ES-I3 (cell line): Measurements from ENCODE around the gene TSGA10.
"Not testable (repeated sequence)": the region's sequence is repeated elsewhere in the genome, so short reads cannot be mapped to it uniquely, and the experiment has no call there.

Experiments
- H3K36me3 ChIP-seq: 2 replicates; pipeline ENCODE4 v1.6.1; 2013; ENCODE audit warnings: mild to moderate bottlenecking, low read length, control low read depth, moderate library complexity; ENCODE audit not compliant: insufficient read depth
- H3K4me1 ChIP-seq: 2 replicates; pipeline ENCODE4 v1.6.1; 2013; ENCODE audit warnings: mild to moderate bottlenecking, control low read depth, low read length; ENCODE audit not compliant: insufficient read depth
- H3K9ac ChIP-seq: 2 replicates; pipeline ENCODE4 v1.6.1; 2013; ENCODE audit warnings: low read depth, mild to moderate bottlenecking, low read length, moderate library complexity
- H3K9me3 ChIP-seq: 2 replicates; pipeline ENCODE4 v1.6.1; 2013; ENCODE audit warnings: mild to moderate bottlenecking, low read length, moderate library complexity; ENCODE audit not compliant: control insufficient read depth, insufficient read depth

The TSGA10 gene, protein sequence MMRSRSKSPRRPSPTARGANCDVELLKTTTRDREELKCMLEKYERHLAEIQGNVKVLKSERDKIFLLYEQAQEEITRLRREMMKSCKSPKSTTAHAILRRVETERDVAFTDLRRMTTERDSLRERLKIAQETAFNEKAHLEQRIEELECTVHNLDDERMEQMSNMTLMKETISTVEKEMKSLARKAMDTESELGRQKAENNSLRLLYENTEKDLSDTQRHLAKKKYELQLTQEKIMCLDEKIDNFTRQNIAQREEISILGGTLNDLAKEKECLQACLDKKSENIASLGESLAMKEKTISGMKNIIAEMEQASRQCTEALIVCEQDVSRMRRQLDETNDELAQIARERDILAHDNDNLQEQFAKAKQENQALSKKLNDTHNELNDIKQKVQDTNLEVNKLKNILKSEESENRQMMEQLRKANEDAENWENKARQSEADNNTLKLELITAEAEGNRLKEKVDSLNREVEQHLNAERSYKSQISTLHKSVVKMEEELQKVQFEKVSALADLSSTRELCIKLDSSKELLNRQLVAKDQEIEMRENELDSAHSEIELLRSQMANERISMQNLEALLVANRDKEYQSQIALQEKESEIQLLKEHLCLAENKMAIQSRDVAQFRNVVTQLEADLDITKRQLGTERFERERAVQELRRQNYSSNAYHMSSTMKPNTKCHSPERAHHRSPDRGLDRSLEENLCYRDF

DNA sequence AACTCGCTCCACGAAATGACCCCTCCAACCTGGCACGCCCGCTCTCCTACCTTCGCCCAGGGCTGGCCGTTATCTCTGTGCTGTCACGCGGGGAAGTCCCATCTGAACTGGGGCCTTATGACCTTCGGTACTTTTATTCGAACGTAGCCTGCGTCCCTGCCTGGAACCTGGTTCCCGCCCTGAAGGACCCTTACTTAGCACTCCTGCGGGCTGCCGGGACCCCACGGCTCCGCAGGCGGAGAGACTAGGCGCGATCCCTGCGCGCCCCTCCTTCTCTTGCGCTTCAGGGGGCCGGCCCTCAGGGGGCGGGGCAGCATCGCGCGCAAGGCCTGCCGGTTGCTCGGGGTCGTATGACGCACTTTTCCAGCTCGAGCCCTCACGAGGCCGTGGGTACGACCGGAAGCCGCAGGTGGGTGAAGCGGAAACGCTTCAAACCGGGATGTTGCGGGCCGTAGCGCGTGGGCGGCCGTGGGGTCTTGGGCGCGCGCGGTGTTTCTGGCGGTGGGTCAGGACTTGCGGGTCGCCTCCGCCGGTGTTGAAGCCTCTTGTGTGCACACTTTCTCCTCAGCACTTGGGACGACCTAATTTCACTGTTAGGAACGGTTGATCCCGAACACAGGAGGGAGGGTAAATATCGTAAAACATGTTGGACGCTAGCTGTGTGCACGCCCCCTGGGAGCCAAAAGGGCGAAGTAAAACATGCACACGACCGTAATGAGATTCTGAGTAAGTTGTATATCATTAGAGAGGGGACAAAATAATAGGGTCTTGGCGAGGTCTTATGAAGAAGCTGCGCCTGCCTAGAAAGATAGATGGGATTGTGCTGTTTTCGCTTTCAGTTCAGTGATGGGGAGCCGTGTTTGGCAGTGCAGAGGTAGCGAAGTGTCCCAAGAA is at the start of gene TSGA10, which contains the start of gene LIPT1:
Gene TSGA10, minus strand, starts transcription at position 300 of the 894 bp plus-strand sequence. CDS start 45,503 bp downstream, outside the sequence.
Gene LIPT1, plus strand, starts transcription at position 325 of the 894 bp plus-strand sequence. CDS start 6,991 bp downstream, outside the sequence.
- H3K9ac ChIP-seq: peak within 1 kb of the TSS; percentile 86
- H3K9me3 ChIP-seq: no peaks in the 10 kb centered on the region
- no peaks in the 10 kb centered on the region for H3K4me1 ChIP-seq
- no peaks in the 10 kb centered on the region for H3K36me3 ChIP-seq

DNA sequence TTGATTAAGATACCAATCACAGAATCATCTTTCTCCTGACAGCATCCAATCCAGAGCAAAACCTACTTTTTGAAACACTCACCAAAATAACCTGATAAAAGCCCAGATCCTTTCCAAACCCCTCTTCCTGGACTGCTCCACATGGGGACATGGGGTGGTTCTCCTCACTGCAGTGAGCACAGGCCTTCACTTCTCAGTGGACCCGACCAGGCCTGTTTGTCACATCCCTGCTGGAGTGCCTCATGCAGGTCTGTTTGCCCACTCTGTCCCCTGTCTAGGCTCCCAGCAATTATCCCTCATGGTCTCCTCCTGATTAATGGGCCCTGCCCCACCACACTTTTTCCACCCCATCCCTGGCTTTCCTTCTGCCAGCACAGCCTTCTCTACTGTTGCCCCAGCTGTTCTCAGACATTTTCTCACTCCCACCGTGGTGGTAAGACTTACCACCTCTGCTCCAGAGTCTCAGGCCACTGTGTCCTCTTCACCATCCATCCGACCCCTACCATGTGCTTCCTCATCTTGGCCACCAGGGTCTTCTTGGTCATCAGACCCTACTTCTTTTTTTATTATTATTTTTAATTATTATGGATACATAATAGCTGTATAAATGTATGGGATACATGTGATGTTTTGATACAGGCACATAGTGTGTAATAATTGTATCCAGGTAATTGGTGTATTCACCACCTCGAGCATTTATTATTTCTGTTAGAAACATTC is 47.4 kb upstream of the TSGA10 start:
- H3K36me3 ChIP-seq: peaks cover 16% of the 10 kb centered on the region
- H3K9ac ChIP-seq: no peak overlapping the region
- no peaks in the 10 kb centered on the region for H3K4me1 ChIP-seq
- H3K9me3 ChIP-seq: peaks cover 10% of the 10 kb centered on the region; the same call in 1 of the 2 replicates

DNA sequence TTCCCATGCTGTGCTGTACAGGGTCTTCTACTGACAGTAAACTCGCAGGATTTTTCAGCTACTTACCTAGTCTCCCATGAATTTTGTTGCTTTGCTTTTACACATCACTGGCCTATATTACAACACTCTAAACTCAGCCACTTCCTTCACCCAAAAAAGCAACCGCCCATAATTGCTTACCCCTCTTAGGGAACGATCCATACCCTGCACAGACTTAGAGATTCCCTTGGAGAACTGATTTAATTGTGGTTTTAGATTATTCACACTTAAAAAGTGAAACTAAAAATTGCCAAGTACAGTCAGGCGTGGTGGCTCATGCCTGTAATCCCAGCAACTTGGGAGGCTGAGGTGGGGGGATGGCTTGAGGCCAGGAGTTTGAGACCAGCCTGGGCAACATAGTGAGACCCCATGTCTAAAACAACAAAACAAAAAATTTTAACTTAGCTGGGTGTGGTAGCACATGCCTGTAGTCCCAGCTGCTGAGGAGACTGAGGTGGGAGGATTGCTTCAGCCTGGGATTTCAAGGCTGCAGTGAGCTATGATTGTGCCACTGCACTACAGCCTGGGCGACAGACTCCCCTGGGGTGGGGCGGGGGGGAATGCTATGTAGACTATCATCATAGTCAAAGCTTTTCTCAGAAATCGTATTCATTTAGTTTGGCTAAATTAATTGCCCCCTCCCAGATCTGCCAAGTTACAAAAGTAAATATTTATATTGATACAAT is 45.5 kb upstream of the TSGA10 start:
- H3K36me3 ChIP-seq: peaks cover 22% of the 10 kb centered on the region; the same call in 1 of the 2 replicates
- no peaks in the 10 kb centered on the region for H3K4me1 ChIP-seq
- H3K9ac ChIP-seq: no peak overlapping the region
- 0 out of 2 replicates have a peak, but pooled peaks cover 3% of the 10 kb centered on the region for H3K9me3 ChIP-seq

DNA sequence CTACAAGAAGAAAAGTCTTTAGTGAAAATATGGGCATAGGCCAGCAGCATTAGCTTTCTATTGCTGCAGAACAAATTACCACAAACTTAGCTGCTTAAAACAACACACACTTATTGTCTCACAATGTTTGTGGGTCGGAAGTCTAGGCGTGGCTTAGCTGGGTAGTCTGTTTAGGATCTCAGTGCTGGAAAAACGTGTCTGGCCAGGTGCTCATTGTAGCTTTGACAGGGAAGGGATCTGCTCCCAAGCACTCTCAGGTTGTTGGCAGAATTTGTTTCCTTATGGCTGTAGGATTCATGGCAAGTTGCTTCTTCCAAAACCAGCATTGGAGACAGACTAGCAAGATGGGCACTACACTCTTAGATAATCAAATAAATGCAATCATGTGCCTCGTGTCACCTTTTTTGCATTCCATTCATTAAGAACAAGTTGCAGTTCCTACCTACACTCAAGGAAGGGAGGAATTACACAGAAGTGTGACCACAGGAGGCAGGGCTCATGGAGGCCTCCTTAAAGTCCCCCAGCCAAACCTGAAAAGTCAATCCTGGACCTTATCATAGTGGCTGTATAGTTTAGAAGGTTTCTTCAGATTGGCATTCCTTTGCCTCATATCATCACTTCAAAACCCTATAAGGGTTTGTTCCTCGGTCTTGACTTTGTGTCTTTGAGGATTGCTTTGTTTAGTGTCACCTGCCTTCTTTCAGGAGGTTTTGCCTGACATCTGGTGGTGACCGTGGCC is 43.5 kb upstream of the TSGA10 start:
- H3K36me3 ChIP-seq: peaks cover 23% of the 10 kb centered on the region; the same call in 1 of the 2 replicates
- H3K9ac ChIP-seq: no peak overlapping the region
- H3K4me1 ChIP-seq: no peaks in the 10 kb centered on the region
- no peaks in the 10 kb centered on the region for H3K9me3 ChIP-seq

DNA sequence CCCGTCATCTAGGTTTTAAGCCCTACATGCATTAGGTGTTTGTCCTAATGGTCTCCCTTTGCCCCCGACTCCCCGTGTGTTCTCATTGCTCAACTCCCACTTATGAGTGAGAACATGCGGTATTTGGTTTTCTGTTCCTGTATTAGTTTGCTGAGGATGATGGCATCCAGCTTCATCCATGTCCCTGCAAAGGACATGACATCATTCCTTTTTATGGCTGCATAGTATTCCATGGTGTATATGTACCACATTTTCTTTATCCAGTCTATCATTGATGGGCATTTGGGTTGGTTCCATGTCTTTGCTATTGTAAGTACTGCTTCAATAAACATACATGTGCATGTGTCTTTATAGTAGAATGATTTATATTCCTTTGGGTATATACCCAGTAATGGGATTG is 37.6 kb upstream of the TSGA10 start:
- peaks cover 16% of the 10 kb centered on the region; the same call in 1 of the 2 replicates for H3K36me3 ChIP-seq
- not testable (repeated sequence) for H3K4me1 ChIP-seq, H3K9me3 ChIP-seq, H3K9ac ChIP-seq

DNA sequence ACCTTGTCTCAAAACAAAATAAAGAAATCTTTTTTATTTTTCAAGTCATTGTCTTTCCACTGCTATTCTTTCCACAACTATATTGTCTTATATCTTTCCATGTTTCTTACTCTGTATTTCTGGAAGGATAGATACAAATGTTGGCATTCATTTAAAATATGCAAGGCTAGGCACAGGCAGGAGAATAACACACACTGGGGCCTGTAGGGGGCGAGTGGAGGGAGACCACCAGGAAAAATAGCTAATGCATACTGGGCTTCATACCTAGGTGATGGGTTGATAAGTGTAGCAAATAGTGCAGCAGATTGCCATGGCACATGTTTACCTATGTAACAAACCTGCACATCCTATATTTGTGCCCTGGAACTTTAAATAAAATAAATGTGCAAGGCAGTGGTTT is 35.8 kb upstream of the TSGA10 start:
- Histone ChIP-seq H3K9ac (no peak overlapping the region), H3K36me3 (peaks cover 7% of the 10 kb centered on the region; the same call in 1 of the 2 replicates), H3K4me1 (no peaks in the 10 kb centered on the region), H3K9me3 (no peaks in the 10 kb centered on the region)

DNA sequence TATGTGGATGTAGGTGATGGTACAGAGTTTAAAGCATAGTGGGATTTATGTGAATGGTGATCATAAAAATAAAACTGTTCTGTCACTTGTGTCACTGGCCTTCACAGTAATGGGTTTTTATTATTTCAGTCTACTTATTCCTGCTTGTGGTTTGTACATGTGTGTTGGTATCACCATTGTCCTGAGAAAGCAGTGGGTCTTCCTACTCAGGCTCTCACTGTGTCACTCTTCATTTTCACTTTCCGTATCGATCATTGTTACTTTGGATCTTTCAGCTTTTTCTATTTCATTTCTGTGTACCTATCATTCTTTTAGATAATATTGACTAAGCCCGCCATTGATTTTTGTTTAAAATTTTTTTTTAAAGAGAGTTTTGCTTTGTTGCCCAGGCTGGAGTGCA is 33.6 kb upstream of the TSGA10 start:
- H3K9me3 ChIP-seq: no peaks in the 10 kb centered on the region
- H3K9ac ChIP-seq: no peak overlapping the region
- H3K4me1 ChIP-seq: no peaks in the 10 kb centered on the region
- 0 out of 2 replicates have a peak, but pooled peaks cover 4% of the 10 kb centered on the region for H3K36me3 ChIP-seq

DNA sequence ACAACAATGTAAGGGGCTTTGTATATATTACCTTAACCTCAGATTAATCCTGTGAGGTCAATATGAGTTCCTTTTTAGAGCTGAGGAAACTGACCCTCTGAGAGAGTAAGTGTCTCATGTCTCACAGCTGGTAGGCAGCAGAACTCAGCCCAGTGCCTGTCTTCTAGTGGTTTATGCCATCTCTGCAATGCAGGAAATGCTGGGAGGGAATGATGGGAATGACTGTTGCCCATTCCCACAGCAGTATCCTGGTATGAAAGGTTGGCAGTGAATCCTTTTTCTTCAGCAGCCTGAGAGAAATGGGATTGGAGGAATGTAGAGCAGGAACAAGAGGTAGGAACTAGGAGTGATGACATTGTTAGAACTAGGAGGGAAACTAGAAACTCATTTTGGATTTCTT is 32.3 kb upstream of the TSGA10 start:
- Histone ChIP-seq H3K9me3 (no peaks in the 10 kb centered on the region), H3K36me3 (0 out of 2 replicates have a peak, but pooled peaks cover 4% of the 10 kb centered on the region), H3K4me1 (0 out of 2 replicates have a peak, but pooled peaks cover 4% of the 10 kb centered on the region)

DNA sequence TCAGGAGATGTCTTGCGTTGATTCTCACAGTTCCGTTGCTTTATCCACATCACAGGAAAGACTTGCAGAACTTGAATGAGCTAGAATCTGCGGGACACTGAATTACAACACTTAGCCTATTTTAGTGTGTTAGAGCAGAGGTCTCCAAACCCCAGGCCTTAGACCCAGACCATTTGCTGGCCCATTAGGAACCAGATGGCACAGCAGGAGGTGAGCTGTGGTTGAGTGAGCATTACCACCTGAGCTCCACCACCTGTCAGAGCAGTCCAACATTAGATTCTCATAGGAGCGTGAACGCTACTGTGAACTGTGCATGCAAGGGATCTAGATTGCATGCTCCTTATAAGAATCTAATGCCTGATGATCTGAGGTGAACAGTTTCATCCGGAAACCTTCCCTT is 30.1 kb upstream of the TSGA10 start:
- Histone ChIP-seq H3K36me3 (0 out of 2 replicates have a peak, but pooled peaks cover 4% of the 10 kb centered on the region), H3K4me1 (0 out of 2 replicates have a peak, but pooled peaks cover 4% of the 10 kb centered on the region), H3K9ac (no peak overlapping the region), H3K9me3 (no peaks in the 10 kb centered on the region)

More for the DNA sequence above, 32.3 kb upstream of the TSGA10 start:
- H3K9ac ChIP-seq: no peak overlapping the region

DNA sequence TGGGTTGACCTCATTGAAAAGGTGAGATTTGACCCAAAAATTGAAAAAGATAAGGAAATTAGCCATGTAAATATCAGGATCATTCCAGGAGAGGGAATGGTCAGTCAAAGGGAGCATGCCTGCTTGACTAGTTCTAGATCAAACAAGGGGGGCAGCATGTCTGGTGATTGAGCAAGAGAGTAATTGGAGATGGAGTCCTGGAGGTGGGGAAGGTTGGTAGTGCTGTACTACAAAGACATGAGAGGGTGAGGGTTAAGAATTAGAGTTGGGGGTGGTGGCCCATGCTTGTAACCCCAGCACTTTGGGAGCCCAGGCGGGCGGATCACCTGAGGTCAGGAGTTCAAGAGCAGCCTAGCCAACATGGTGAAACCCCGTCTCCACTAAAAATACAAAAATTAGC is 28.3 kb upstream of the TSGA10 start:
- 0 out of 2 replicates have a peak, but pooled peaks cover 4% of the 10 kb centered on the region for H3K4me1 ChIP-seq
- no peaks in the 10 kb centered on the region for H3K36me3 ChIP-seq
- H3K9me3 ChIP-seq: no peaks in the 10 kb centered on the region
- H3K9ac ChIP-seq: no peak overlapping the region

DNA sequence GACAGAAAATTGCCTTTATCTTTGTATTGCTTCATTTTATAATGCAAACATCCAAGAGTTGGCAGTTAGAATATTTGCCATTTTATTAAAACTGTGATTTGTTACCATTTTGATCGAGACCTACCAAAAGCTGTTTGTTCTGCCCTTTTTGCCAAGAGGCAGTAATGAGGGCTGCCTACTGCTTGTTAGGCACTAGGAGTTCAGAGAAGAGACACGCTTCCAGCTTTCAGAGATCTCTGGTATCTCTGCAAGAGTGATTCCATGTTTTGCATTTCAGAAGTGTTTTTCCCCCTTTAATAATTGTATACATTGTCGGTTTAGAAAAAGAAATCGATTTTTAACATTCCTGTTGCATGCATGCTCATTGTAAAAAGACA is 26.9 kb upstream of the TSGA10 start:
- Histone ChIP-seq H3K36me3 (no peaks in the 10 kb centered on the region), H3K4me1 (0 out of 2 replicates have a peak, but pooled peaks cover 4% of the 10 kb centered on the region), H3K9me3 (no peaks in the 10 kb centered on the region), H3K9ac (peak overlapping the region; percentile 90)

DNA sequence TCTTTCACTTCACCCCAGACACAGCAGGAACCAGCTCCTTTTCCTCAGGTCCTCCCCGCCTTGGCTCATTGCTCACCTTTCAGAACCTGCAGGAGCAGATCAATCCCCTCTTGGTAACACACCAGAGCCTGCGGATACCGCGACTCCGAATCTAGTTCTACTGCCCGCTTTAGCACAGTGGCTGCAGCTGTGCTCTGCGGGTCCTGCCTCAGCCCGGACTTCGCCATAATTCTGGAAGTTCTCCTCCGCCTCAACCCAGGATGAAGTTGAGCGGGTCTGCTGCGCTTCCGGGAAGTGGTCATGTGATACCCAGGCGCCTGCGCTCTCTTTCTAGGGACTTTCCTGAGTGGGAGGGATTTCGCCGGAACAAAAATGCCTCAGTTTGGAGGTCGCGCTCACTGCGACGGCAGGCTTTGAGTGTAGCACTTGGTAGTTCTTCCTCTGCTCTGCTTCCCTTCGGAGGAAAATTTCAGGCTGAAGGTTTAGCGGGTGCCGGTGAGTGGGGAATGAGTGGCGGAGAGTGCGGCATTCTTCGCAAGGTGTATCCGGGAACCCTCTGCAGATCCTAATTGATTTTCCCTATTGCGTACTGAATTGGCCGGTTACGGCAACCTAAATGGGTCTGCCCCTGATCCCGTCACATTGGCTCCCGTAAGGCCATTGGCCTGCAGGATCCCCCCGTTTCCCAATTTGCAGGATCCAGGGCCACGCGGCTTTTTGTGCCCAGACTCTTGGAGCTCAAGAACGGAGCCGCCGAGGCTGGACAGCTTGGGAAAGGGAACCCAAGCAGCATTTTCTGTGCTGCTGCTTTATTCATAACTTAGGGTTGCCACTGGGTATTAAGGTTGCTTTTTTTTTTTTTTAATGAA is 26.2 kb upstream of the TSGA10 start, which contains the start of the genes MITD1 and MRPL30:
Gene MITD1, minus strand, starts transcription at position 304 of the 869 bp plus-strand sequence. Its CDS starts 77 bp downstream, at position 227.
Gene MRPL30, plus strand, starts transcription at position 430 of the 869 bp plus-strand sequence. CDS start 5,020 bp downstream, outside the sequence.
- H3K4me1 ChIP-seq: 0 out of 2 replicates have a peak, but pooled peaks cover 4% of the 10 kb centered on the region
- H3K36me3 ChIP-seq: no peaks in the 10 kb centered on the region
- peak within 1 kb of the TSS; percentile 90 for H3K9ac ChIP-seq
- no peaks in the 10 kb centered on the region for H3K9me3 ChIP-seq
